Measurements from ENCODE around the gene SECISBP2. TPM values are rescaled to one million over a fixed set of nuclear protein-coding genes. Genes with fewer than 3 reads are reported as not detected.

The SECISBP2 gene
- total RNA-seq, 2 experiments from 2014 or later = 40.4 to 42.5 TPM

- Mint-ChIP-seq H3K27me3 (no peaks in the 10 kb centered on the region), H3K9me3 (no peaks in the 10 kb centered on the region), H3K4me3 (peak overlapping the region; percentile 86), H3K36me3 (ENCODE audit: low read depth) (peaks cover 77% of the 10 kb centered on the region), H3K27ac (peak overlapping the region; percentile 99), H3K4me1 (ENCODE audit: low read depth) (peaks cover 77% of the 10 kb centered on the region)
- DNase-seq = no peak
- intact Hi-C loops (cut with micrococcal nuclease) = loop anchor here (5.0 to 10.0 kb wide), 3 partner anchors 103 to 216 kb away; no protein-coding TSS in a partner anchor
- POLR2A ChIA-PET = interaction anchor here (0.6 to 1.6 kb wide), 9 partner anchors 9 to 218 kb away, joined by 3 to 5 read pairs (median 3); partner anchors contain the start of gene CKS2
- peak; percentile 78 for TF ChIP-seq CTCF (IDR thresholded peaks at IDR 0.05)
- CTCF ChIA-PET = interaction anchor here (0.7 to 1.0 kb wide), 3 partner anchors 10 to 230 kb away, joined by 3 read pairs; no protein-coding TSS in a partner anchor
- ATAC-seq = no peak
Measured at GRCh38 chr9:89319015-89319905, 960 bp downstream of the SECISBP2 start.

DNA sequence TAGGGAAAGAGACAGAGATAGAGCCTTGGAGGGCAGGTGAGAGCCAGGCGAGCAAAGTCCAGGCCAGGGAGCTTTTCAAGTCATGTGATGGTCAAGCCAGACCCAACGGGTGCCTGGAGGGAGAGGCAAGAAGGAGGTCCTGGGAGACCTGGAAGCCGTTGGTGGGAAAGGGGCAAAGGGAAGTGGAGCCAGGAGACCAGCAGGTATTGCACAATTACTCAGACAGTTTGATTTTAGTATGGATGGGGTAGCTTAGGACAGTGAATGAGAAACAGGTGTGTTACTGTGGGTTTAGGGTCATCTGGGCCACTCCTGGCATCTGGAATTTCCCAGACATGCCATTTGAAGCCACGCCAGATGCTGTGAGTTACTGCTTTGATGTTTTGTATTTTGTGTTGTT is 5.1 kb downstream of the SECISBP2 start:
- H3K36me3 Mint-ChIP-seq (ENCODE audit: low read depth) = peaks cover 54% of the 10 kb centered on the region
- POLR2A ChIA-PET = interaction anchor here (1.5 kb wide), 1 partner anchor 10 kb away, joined by 6 read pairs; no protein-coding TSS in a partner anchor
- no peak overlapping the region for H3K4me3 Mint-ChIP-seq

DNA sequence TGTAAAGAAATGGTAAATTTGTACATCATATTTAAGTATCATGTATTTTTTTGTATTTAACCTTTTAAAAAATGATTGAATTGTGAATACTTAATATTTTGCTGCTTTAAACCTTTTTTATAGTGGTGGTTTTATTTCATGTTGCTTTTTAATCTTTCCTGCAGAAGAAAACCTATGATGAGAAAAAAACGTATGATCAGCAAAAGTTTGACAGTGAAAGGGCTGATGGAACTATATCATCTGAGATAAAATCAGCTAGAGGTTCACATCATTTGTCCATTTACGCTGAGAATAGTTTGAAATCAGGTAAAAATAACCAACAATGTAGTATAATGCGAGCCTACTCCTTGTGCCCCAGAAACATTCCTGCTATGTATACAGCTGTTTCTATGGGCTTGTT is 7.4 kb downstream of the SECISBP2 start:
- ATAC-seq = no peak
- Mint-ChIP-seq H3K27ac (no peak overlapping the region), H3K27me3 (no peaks in the 10 kb centered on the region), H3K4me3 (no peak overlapping the region), H3K4me1 (ENCODE audit: low read depth) (peaks cover 49% of the 10 kb centered on the region), H3K9me3 (no peaks in the 10 kb centered on the region), H3K36me3 (ENCODE audit: low read depth) (peaks cover 56% of the 10 kb centered on the region)
- intact Hi-C loops (cut with micrococcal nuclease) = no loop called here
- CTCF ChIA-PET = interaction anchor here (1.0 to 2.3 kb wide), 5 partner anchors 22 to 272 kb away, joined by 3 to 8 read pairs (median 4); no protein-coding TSS in a partner anchor
- no peak for TF ChIP-seq CTCF (IDR thresholded peaks at IDR 0.05)
- POLR2A ChIA-PET = interaction anchor here (0.8 to 1.6 kb wide), 5 partner anchors 8 to 60 kb away, joined by 3 to 5 read pairs (median 4); no protein-coding TSS in a partner anchor
- DNase-seq = no peak

More for the DNA sequence above, 5.1 kb downstream of the SECISBP2 start:
- H3K27ac Mint-ChIP-seq = peak overlapping the region; percentile 57
- H3K4me1 Mint-ChIP-seq (ENCODE audit: low read depth) = peaks cover 57% of the 10 kb centered on the region
- ATAC-seq (no peak), DNase-seq (no peak)
- CTCF ChIA-PET = no interaction called here
- H3K9me3 Mint-ChIP-seq = no peaks in the 10 kb centered on the region
- no peaks in the 10 kb centered on the region for H3K27me3 Mint-ChIP-seq
- no peak for TF ChIP-seq CTCF (IDR thresholded peaks at IDR 0.05)
- intact Hi-C loops (cut with micrococcal nuclease) = no loop called here

GRCh38 chr9:89328064-89328463 is 9.8 kb downstream of the SECISBP2 start:
- H3K36me3 Mint-ChIP-seq (ENCODE audit: low read depth) = peaks cover 46% of the 10 kb centered on the region
- no peaks in the 10 kb centered on the region for H3K27me3 Mint-ChIP-seq
- POLR2A ChIA-PET = interaction anchor here (1.3 to 1.5 kb wide), 2 partner anchors 8 to 36 kb away, joined by 3 to 4 read pairs; no protein-coding TSS in a partner anchor
- DNase-seq (no peak), ATAC-seq (no peak)
- H3K4me3 Mint-ChIP-seq = no peak overlapping the region
- peaks cover 28% of the 10 kb centered on the region for H3K4me1 Mint-ChIP-seq (ENCODE audit: low read depth)
- CTCF ChIA-PET = interaction anchor here (1.4 kb wide), 1 partner anchor 20 kb away, joined by 3 read pairs; no protein-coding TSS in a partner anchor
- intact Hi-C loops (cut with micrococcal nuclease) = no loop called here
- H3K27ac Mint-ChIP-seq = no peak overlapping the region
- no peak for TF ChIP-seq CTCF (IDR thresholded peaks at IDR 0.05)
- H3K9me3 Mint-ChIP-seq = no peaks in the 10 kb centered on the region

Measured in activated CD8-positive, alpha-beta T cell treated with anti-CD3 and anti-CD28 coated beads for 36 hours (primary cell).